ENCODE measurements around the gene SLC23A2.

- no peak for TF ChIP-seq ZSCAN5A (tag by site-specific recombination; IDR thresholded peaks at IDR 0.05)
- TF ChIP-seq CTCF (tag by site-specific recombination; IDR thresholded peaks at IDR 0.05): no peak
Observed at GRCh38 chr20:4896119-4896702, 105.1 kb downstream of the SLC23A2 start.

All from HEK293 (cell line).